Pancreas (tissue), 10 donors: ENCODE data around the gene LAMTOR1. TPM values are rescaled to one million over a fixed set of nuclear protein-coding genes. Genes with fewer than 3 reads are reported as not detected.
A peak's percentile ranks its signal among the peaks of the same experiment; 100 is the strongest.

ENCODE experiments used
- ATAC-seq, 4 donors: fragments of 200-7000 bp; cut with Tn5 transposase; one replicate each; pipeline versions ENCODE4 v1.8.0 to v1.9.1; 2020; ENCODE audit warnings: mild to moderate bottlenecking in 4 of 4, moderate library complexity in 4 of 4
- DNase-seq, 6 donors: peaks; one replicate each; pipeline ENCODE4 v3.0.0-alpha.2; 2020
- FAIRE-seq: peaks from 2 replicates; lab custom pipeline; 2012; peaks lifted over from hg19 to GRCh38; lab: Jason Lieb, UNC
- H3K27ac ChIP-seq, 4 donors: fragments of 200-600 bp; sonication (generic); 1 replicate in 3 of 4; 2 replicates in 1 of 4; pipeline versions ENCODE4 v1.5.0 to v1.8.0; 2020
- H3K27me3 ChIP-seq, 4 donors: fragments of 200-600 bp; one replicate each; pipeline ENCODE4 v1.8.0; 2021
- H3K36me3 ChIP-seq, 3 donors: fragments of 200-600 bp; sonication (generic) in 1 of 3; one replicate each; pipeline versions ENCODE4 v1.5.0 to v1.8.0; 2020 to 2021
- H3K4me1 ChIP-seq, 3 donors: fragments of 200-600 bp; one replicate each; pipeline ENCODE4 v1.8.0; 2021
- H3K4me3 ChIP-seq, 4 donors: fragments of 200-600 bp; sonication (generic) in 2 of 4; one replicate each; pipeline versions ENCODE4 v1.5.0 to v1.8.0; 2020 to 2021
- H3K9me3 ChIP-seq, 4 donors: fragments of 200-600 bp; one replicate each; pipeline ENCODE4 v1.8.0; 2021
- WGBS, 2 donors: extraction: QIAGEN DNeasy Blood & Tissue Kit; methylation state at CpG; one replicate each; pipeline ENCODE4 v1.1.7; 2013; 5-methylcytosine and 5-hydroxymethylcytosine counted together
- intact Hi-C, 3 donors: fragments of 100-400 bp; cut with DNase I; formaldehyde crosslinking; loops; one replicate each; pipeline versions ENCODE4 v1.11.1 to v1.14.2; 2022
- polyA plus RNA-seq, 2 donors: library from polyadenylated mRNA; stranded (reverse); fragments of 200-250 nt; gene quantifications; one replicate each; pipeline ENCODE4 v1.2.3, GENCODE V29; 2013
- total RNA-seq, 6 donors: library from RNA; stranded (reverse); fragmentation: NEBNext Ultra II Directional in 4 of 6; extraction: Animal tissue kit (Norgen Biotek cat#: 25700) in 4 of 6; gene quantifications; one replicate each; pipeline versions ENCODE4 v1.2.1 to v1.2.4, GENCODE V29; 2021 to 2023
- TF ChIP-seq, protein P1 (sequence below), 4 donors: fragments of 200-600 bp; sonication (generic) in 3 of 4; IDR thresholded peaks; one replicate each; pipeline versions ENCODE4 v1.5.0 to v1.8.0; 2021; ENCODE audit warnings: antibody characterized with exemption in 4 of 4
- donor health status: healthy with polysubstance abuse.
- donor health status: DM: no; HTN: no; CAD: no; lungs with moderate emphysema.
- donor health status: DM: no; HTN: no; CAD: no.
- donor health status: control.
- donor health status: control.
- donor health status: Bipolar disorder and iron deficiency.
- donor health status: DM: yes; HTN: yes; CAD: no.
- donor health status: DM: no; HTN: no; CAD: no.
- donor health status: DM: no; HTN: no; CAD: no.
- donor health status: DM: yes; HTN: yes; CAD: no.

LAMTOR1 gene
- total and polyA plus RNA-seq, 8 donors: 24.9 to 71.8 (median 35.5) TPM

DNA sequence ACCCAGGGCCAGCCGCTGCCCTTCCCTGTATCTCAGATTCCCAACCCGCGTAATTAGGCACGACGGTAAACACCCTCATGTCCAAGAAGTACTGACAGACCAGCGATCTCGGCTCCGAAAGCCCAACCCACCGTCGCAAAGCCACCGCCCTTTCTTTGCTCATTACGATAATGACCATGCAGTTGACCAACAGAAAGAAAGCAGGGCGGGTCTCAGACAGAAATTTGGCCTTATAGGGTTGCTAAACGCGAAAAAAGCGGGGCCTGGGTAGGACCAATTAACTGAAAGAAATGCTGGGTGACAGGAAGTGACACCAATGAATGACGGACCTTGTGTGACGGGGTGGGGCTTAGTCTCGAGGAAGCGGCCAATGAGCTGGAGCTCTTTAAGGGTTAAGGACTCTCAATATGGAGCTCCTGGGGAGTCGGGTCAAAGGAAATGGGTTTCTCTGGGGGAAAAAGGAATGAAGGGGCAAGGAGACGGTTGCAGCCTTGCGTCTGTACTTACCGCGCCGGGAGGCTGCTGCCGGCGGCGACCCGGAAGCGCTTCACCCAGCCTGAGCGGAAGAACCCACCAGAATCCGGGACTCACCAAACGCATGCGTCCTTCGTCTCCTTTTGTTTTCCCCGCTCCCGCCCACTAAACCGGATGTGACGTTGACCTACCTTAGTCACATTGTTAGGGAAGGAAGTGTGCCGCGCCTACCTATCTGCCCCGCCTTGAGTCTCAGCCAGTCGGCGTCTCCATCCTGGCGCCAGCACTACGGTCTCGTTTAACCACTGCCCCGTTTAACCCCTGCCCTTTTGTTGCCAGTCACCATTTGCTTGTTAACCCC is 9.3 kb upstream of the LAMTOR1 start, which contains the start of gene ANAPC15:
ANAPC15 (minus strand) TSS at position 553 of the 835 bp plus-strand sequence. CDS start 1,419 bp downstream, outside the sequence.
- ATAC-seq (peak; percentile 92 to 96 (median 93)), DNase-seq (peak; percentile 87 to 99 (median 97)), FAIRE-seq (peak; percentile 97)
- H3K4me3 ChIP-seq: peak within 1 kb of the TSS; percentile 46 to 65 (median 54)
- TF ChIP-seq, protein P1, sequence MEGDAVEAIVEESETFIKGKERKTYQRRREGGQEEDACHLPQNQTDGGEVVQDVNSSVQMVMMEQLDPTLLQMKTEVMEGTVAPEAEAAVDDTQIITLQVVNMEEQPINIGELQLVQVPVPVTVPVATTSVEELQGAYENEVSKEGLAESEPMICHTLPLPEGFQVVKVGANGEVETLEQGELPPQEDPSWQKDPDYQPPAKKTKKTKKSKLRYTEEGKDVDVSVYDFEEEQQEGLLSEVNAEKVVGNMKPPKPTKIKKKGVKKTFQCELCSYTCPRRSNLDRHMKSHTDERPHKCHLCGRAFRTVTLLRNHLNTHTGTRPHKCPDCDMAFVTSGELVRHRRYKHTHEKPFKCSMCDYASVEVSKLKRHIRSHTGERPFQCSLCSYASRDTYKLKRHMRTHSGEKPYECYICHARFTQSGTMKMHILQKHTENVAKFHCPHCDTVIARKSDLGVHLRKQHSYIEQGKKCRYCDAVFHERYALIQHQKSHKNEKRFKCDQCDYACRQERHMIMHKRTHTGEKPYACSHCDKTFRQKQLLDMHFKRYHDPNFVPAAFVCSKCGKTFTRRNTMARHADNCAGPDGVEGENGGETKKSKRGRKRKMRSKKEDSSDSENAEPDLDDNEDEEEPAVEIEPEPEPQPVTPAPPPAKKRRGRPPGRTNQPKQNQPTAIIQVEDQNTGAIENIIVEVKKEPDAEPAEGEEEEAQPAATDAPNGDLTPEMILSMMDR (IDR thresholded peaks at IDR 0.05): no peak
- intact Hi-C loops: no loop called here
- peaks cover 5% of the 10 kb centered on the region in 3 donors for H3K4me1 ChIP-seq
- H3K27me3 ChIP-seq: no peaks in the 10 kb centered on the region
- H3K27ac ChIP-seq: peak within 1 kb of the TSS; percentile 89 to 99 (median 98)
- no peaks in the 10 kb centered on the region for H3K9me3 ChIP-seq
- WGBS, 2 donors: 0% methylated on average over 49 of the region's 49 CpGs
- no peaks in the 10 kb centered on the region for H3K36me3 ChIP-seq

DNA sequence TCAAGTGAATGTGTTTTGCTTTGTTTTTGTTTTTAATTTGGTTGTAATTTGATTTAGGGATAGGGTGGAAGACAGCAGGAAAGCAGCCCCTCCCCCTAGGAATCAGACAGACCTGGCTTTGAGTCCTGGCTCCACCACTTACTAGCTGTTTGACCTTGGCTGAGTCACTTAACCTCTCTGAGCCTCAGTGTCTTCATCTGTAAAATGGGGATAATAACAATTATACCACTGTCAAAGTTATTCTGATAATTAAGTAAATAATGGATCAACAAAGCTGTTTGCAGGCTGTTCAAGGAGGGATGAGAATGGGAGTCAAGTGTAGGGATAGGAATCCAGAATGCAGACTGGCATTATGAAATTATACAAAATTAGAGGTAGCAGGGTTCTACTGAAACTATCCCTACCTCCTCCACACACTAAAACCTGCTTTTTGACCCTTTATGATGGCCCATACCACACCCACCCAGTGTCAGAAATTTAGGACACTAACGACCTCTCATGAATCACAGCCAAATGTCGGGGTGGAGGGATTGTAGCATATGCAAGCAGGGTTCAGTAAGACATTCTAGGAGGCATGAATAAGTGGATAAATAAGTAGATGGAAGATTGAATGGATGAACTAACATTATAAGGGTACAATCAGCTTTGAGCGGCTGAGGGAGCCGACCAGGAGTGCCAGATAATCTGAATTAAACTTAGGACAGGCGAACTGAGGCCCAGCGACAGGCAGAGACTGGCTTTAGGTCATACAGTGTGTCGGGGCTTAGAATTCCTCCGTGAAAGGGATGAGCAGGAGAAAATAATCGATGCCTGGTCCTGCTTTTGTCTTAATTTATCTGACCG is 8.4 kb upstream of the LAMTOR1 start:
- Histone ChIP-seq H3K27me3 (no peaks in the 10 kb centered on the region), H3K36me3 (no peaks in the 10 kb centered on the region), H3K4me3 (peak overlapping the region; percentile 28 to 57 (median 48)), H3K27ac (peak overlapping the region; percentile 89 to 99 (median 98)), H3K4me1 (peaks cover 5% of the 10 kb centered on the region in 3 donors), H3K9me3 (no peaks in the 10 kb centered on the region)
- intact Hi-C loops: no loop called here
- WGBS, 2 donors: 0 to 1% methylated on average over 10 of the region's 10 CpGs
- peak in 2 of 4 donors; percentile 4 to 11 for ATAC-seq
- TF ChIP-seq, protein P1 (IDR thresholded peaks at IDR 0.05): no peak
- DNase-seq: no peak
- no peak for FAIRE-seq

DNA sequence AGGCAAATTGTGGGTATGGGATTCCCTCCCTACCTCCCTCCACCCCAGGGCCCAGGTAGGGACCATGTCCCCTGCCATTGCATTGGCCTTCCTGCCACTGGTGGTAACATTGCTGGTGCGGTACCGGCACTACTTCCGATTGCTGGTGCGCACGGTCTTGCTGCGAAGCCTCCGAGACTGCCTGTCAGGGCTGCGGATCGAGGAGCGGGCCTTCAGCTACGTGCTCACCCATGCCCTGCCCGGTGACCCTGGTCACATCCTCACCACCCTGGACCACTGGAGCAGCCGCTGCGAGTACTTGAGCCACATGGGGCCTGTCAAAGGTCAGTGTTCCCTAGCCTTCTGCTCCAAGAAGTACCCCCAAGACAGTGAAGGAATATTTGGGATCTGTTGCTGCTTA is 2.8 kb upstream of the LAMTOR1 start, which contains the start of gene TOMT:
TOMT (plus strand) TSS at position 37 of the 400 bp plus-strand sequence; CDS start at position 65, 28 bp downstream.
- 92 to 94% methylated on average over 14 of the region's 14 CpGs for WGBS, 2 donors
- peaks cover 11 to 21% (median 13%) of the 10 kb centered on the region in 3 donors for H3K4me1 ChIP-seq
- no peaks in the 10 kb centered on the region for H3K36me3 ChIP-seq
- no peaks in the 10 kb centered on the region for H3K9me3 ChIP-seq
- H3K27me3 ChIP-seq: no peaks in the 10 kb centered on the region
- intact Hi-C loops: no loop called here
- no peak for FAIRE-seq
- H3K4me3 ChIP-seq: no peak within 1 kb of the TSS
- TF ChIP-seq, protein P1 (IDR thresholded peaks at IDR 0.05): no peak
- no peak for ATAC-seq
- no peak within 1 kb of the TSS for H3K27ac ChIP-seq
- peak in 1 of 6 donors; percentile 66 for DNase-seq

DNA sequence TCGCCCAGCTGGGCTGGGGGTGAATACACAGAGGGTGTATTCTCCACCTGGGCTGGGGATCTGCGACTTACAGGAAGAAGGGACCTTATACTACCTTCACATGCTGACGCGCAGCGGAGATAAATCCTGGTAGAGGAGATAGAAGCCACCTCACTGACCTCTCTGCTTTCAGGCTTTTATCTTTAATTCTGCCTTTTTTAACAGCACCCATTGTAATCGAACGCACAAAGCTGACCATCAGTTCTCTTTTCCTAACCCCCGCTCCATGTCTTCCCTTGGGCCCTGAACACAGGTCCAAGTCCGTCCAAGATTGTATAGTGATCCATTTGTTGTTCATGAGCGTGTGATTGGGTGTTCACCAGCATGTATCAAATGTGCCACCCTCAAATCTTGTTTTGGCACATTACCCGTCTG is 664 bp upstream of the LAMTOR1 start:
- FAIRE-seq: no peak

More for the DNA sequence above, 664 bp upstream of the LAMTOR1 start:
- H3K4me1 ChIP-seq: peaks cover 11 to 21% (median 13%) of the 10 kb centered on the region in 3 donors
- TF ChIP-seq, protein P1 (IDR thresholded peaks at IDR 0.05): no peak
- peak overlapping the region in 3 of 4 donors; percentile 10 to 84 (median 73) for H3K4me3 ChIP-seq
- intact Hi-C loops: no loop called here
- H3K27ac ChIP-seq: peak overlapping the region; percentile 87 to 94 (median 91)
- H3K36me3 ChIP-seq: peaks cover 0 to 2% (median 2%) of the 10 kb centered on the region in 3 donors
- 74 to 80% methylated on average over 11 of the region's 11 CpGs for WGBS, 2 donors
- H3K27me3 ChIP-seq: no peaks in the 10 kb centered on the region
- no peaks in the 10 kb centered on the region for H3K9me3 ChIP-seq
- no peak for DNase-seq
- ATAC-seq: no peak
